Gastrocnemius medialis (tissue), 4 donors: Measurements from ENCODE around the gene PFKP. TPM values are rescaled to one million over a fixed set of nuclear protein-coding genes. Genes with fewer than 3 reads are reported as not detected.

ENCODE experiments used
- ATAC-seq, 2 donors: fragments of 150-250 bp; one replicate each; pipeline ENCODE4 v1.9.1; 2016
- DNase-seq, 2 donors: peaks; one replicate each; pipeline ENCODE4 v3.0.0-alpha.2; 2019
- H3K27ac ChIP-seq, 4 donors: fragments of 200-600 bp; sonication (generic); 1 replicate in 1 of 4; 2 replicates in 3 of 4; pipeline ENCODE4 v1.5.1; 2016 to 2018; ENCODE audit warnings: mild to moderate bottlenecking in 2 of 4, moderate library complexity in 1 of 4
- H3K27me3 ChIP-seq, 3 donors: fragments of 200-600 bp; sonication (generic) in 2 of 3; 1 replicate in 1 of 3; 2 replicates in 2 of 3; pipeline versions ENCODE4 v1.5.1 to v1.6.0; 2016 to 2019; ENCODE audit warnings: mild to moderate bottlenecking in 1 of 3, moderate library complexity in 1 of 3
- H3K36me3 ChIP-seq, 2 donors: fragments of 200-600 bp; sonication (generic) in 1 of 2; one replicate each; pipeline ENCODE4 v1.5.1; 2017 to 2018
- H3K4me1 ChIP-seq, 2 donors: fragments of 200-600 bp; sonication (generic) in 1 of 2; one replicate each; pipeline ENCODE4 v1.5.1; 2016 to 2017; ENCODE audit warnings: mild to moderate bottlenecking in 2 of 2
- H3K4me3 ChIP-seq, 4 donors: fragments of 200-600 bp; sonication (generic) in 3 of 4; 1 replicate in 1 of 4; 2 replicates in 3 of 4; pipeline ENCODE4 v1.5.1; 2016 to 2019; ENCODE audit warnings: mild to moderate bottlenecking in 2 of 4
- H3K9me3 ChIP-seq, 3 donors: fragments of 200-600 bp; sonication (generic) in 2 of 3; 1 replicate in 1 of 3; 2 replicates in 2 of 3; pipeline ENCODE4 v1.5.1; 2016 to 2019
- POLR2A ChIP-seq, 2 donors: fragments of 450-650 bp; IDR thresholded peaks; one replicate each; pipeline ENCODE4 v1.6.1; 2017; ENCODE audit warnings: antibody characterized with exemption in 2 of 2, mild to moderate bottlenecking in 2 of 2, moderate library complexity in 2 of 2
- in situ Hi-C, 4 donors: fragments of 200-750 bp; cut with MboI; loops; one replicate each; pipeline versions ENCODE4 v1.15.0 to v1.8.0; 2017; ENCODE audit warnings: low sequenced_read_pairs in 4 of 4
- intact Hi-C: fragments of 100-400 bp; cut with DNase I; formaldehyde crosslinking; loops from one replicate; pipeline ENCODE4 v1.15.1; 2023; ENCODE audit warnings: low total_unique reads
- total RNA-seq, 4 donors: library from RNA; depleted of rRNA; stranded (reverse); fragments of >200 nt; gene quantifications; one replicate each; pipeline versions ENCODE4 v1.1.0 to v1.2.3, GENCODE V29; 2016
- TF ChIP-seq, protein P1 (sequence below), 5 experiments: fragments of 450-650 bp in 3 of 5; fragments of 200-600 bp in 2 of 5; sonication (generic) in 2 of 5; IDR thresholded peaks in 4 of 5; conservative IDR thresholded peaks in 1 of 5; 1 replicate in 4 of 5; 2 replicates in 1 of 5; pipeline ENCODE4 v1.5.1; 2016 to 2019; ENCODE audit warnings: antibody characterized with exemption in 5 of 5, mild to moderate bottlenecking in 3 of 5, moderate library complexity in 3 of 5

The PFKP gene
- total RNA-seq, 4 donors from 2014 or later: 21.3 to 171 (median 38.9) TPM

GRCh38 chr10:3136336-3136735 lies 69.0 kb downstream of the PFKP start:
- Histone ChIP-seq H3K4me1 (peaks cover 24 to 27% of the 10 kb centered on the region in 2 donors), H3K27ac (peak overlapping the region; percentile 81 to 94 (median 87)), H3K9me3 (no peaks in the 10 kb centered on the region), H3K36me3 (peaks cover 0 to 67% of the 10 kb centered on the region in 2 donors), H3K27me3 (no peaks in the 10 kb centered on the region), H3K4me3 (peak overlapping the region in 2 of 4 donors; percentile 8 to 26)
- no peak for TF ChIP-seq POLR2A (IDR thresholded peaks at IDR 0.05)
- TF ChIP-seq, protein P1, sequence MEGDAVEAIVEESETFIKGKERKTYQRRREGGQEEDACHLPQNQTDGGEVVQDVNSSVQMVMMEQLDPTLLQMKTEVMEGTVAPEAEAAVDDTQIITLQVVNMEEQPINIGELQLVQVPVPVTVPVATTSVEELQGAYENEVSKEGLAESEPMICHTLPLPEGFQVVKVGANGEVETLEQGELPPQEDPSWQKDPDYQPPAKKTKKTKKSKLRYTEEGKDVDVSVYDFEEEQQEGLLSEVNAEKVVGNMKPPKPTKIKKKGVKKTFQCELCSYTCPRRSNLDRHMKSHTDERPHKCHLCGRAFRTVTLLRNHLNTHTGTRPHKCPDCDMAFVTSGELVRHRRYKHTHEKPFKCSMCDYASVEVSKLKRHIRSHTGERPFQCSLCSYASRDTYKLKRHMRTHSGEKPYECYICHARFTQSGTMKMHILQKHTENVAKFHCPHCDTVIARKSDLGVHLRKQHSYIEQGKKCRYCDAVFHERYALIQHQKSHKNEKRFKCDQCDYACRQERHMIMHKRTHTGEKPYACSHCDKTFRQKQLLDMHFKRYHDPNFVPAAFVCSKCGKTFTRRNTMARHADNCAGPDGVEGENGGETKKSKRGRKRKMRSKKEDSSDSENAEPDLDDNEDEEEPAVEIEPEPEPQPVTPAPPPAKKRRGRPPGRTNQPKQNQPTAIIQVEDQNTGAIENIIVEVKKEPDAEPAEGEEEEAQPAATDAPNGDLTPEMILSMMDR (IDR thresholded peaks at IDR 0.05 in 4 of 5, conservative IDR thresholded peaks at IDR 0.05 in 1 of 5): no peak
- peak; percentile 32 to 62 for ATAC-seq
- DNase-seq: peak in 1 of 2 donors; percentile 88
- intact Hi-C loops (loop anchor here (5.0 to 10.0 kb wide), 2 partner anchors 69 to 1528 kb away; partner anchors contain the start of gene PFKP), in situ Hi-C loops (no loop called here)

DNA sequence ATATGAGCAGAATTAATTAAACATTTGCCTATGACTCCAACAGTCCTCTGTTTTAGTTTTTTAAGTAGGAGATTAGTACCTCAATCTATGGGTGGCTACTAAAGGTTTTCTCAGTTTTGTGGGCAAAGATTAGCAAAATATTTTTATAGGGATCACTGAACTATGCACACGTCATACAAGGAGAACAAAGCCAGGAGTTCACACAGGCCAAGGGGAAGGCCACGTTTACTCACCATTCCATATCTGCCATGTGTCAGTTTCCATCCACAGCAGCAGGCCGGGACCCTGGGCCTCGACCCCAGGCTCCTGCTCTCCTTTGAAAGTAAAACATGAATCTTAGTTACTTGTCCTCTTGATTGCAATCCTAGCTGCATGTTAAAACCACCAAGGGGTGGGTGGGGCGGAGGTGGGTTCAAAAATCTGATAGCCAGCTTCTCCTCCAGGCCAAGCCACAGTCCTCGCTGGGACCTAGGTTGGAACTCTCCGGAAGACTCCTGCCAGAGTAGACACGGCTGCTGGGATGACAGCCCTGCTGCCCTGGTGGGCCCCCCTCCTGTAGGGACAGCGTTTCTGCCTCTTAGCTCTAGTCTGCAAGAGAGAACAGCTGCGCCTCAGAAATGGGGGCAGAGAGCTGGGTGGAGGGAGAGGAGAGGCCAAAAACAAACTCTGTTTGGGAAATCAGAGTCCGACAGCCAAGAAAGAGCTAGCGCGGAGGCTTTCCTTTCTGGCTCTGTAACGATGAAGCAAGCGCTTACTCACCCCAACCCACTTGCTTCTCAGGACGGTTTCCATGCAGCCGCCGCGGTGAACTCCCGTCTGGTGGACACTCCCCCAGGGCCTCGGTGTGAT lies 69.6 kb downstream of the PFKP start:
- peaks cover 0 to 74% of the 10 kb centered on the region in 2 donors for H3K36me3 ChIP-seq
- peak overlapping the region; percentile 5 to 26 (median 15) for H3K4me3 ChIP-seq
- TF ChIP-seq, protein P1 (IDR thresholded peaks at IDR 0.05 in 4 of 5, conservative IDR thresholded peaks at IDR 0.05 in 1 of 5): no peak
- peak in 1 of 2 donors; percentile 36 for TF ChIP-seq POLR2A (IDR thresholded peaks at IDR 0.05)
- DNase-seq: peak; percentile 68 to 94
- H3K27me3 ChIP-seq: no peaks in the 10 kb centered on the region
- H3K9me3 ChIP-seq: no peaks in the 10 kb centered on the region
- peaks cover 21 to 22% of the 10 kb centered on the region in 2 donors for H3K4me1 ChIP-seq
- in situ Hi-C loops (no loop called here), intact Hi-C loops (loop anchor here (1.0 to 10.0 kb wide), 4 partner anchors 30 to 1528 kb away; partner anchors contain the start of genes PFKP and PITRM1)
- peak; percentile 90 to 95 for ATAC-seq
- H3K27ac ChIP-seq: peak overlapping the region; percentile 81 to 94 (median 87)

- intact Hi-C loops (loop anchor here (1.0 to 10.0 kb wide), 4 partner anchors 31 to 1527 kb away; partner anchors contain the start of genes PFKP and PITRM1), in situ Hi-C loops (no loop called here)
- Histone ChIP-seq H3K27ac (peak overlapping the region; percentile 81 to 94 (median 87)), H3K4me1 (peaks cover 21 to 22% of the 10 kb centered on the region in 2 donors), H3K27me3 (no peaks in the 10 kb centered on the region), H3K36me3 (peaks cover 0 to 78% of the 10 kb centered on the region in 2 donors), H3K9me3 (no peaks in the 10 kb centered on the region), H3K4me3 (no peak overlapping the region)
- ATAC-seq: no peak
- TF ChIP-seq, protein P1 (IDR thresholded peaks at IDR 0.05 in 4 of 5, conservative IDR thresholded peaks at IDR 0.05 in 1 of 5): no peak
- no peak for TF ChIP-seq POLR2A (IDR thresholded peaks at IDR 0.05)
- DNase-seq: no peak
Measured at GRCh38 chr10:3137958-3138726, 70.8 kb downstream of the PFKP start.

- no peak for DNase-seq
- Histone ChIP-seq H3K9me3 (no peaks in the 10 kb centered on the region), H3K27ac (peak overlapping the region in 3 of 4 donors; percentile 1 to 91 (median 43)), H3K27me3 (no peaks in the 10 kb centered on the region), H3K36me3 (peaks cover 0 to 80% of the 10 kb centered on the region in 2 donors), H3K4me3 (no peak overlapping the region), H3K4me1 (peaks cover 21 to 22% of the 10 kb centered on the region in 2 donors)
- ATAC-seq: no peak
- TF ChIP-seq POLR2A (IDR thresholded peaks at IDR 0.05): no peak
- TF ChIP-seq, protein P1 (IDR thresholded peaks at IDR 0.05 in 4 of 5, conservative IDR thresholded peaks at IDR 0.05 in 1 of 5): no peak
- intact Hi-C loops (loop anchor here (5.0 to 10.0 kb wide), 2 partner anchors 72 to 1525 kb away; partner anchors contain the start of gene PFKP), in situ Hi-C loops (no loop called here)
Measured at GRCh38 chr10:3139216-3139910, 72.0 kb downstream of the PFKP start.
